Head of caudate nucleus (tissue), 42 donors: ENCODE measurements around the gene IL1RAPL2.
"Not testable (repeated sequence)": the region's sequence is repeated elsewhere in the genome, so short reads cannot be mapped to it uniquely, and the experiment has no call there.

ENCODE experiments used
- DNase-seq, 42 donors: peaks; one replicate each; pipeline versions ENCODE4 v3.0.0 to v3.0.0-alpha.2; 2020 to 2021; ENCODE audit warnings: mixed read lengths in 7 of 42
- intact Hi-C: fragments of 100-400 bp; cut with DNase I; formaldehyde crosslinking; loops from one replicate; pipeline ENCODE4 v1.15.0; 2022

IL1RAPL2 gene

DNA sequence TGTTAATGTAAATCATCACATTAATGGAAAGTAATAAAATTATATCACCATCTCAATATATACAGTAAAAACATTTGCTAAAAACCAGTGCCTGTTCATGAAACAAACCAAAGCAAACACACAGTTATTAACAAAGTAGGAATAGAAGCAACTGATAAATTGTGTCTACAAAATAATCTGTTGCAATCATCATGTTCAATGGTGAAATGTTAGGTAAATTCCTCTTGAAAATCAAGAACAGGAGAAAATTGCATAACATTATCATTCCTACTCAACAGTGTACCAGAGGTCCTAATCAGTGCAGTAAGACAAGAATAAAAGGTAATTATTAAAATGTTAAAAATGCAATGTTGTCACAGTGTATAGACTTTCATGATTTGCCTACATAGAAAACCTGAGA, 402.2 kb downstream of the IL1RAPL2 start:
- DNase-seq = no peak
- intact Hi-C loops = no loop called here

DNA sequence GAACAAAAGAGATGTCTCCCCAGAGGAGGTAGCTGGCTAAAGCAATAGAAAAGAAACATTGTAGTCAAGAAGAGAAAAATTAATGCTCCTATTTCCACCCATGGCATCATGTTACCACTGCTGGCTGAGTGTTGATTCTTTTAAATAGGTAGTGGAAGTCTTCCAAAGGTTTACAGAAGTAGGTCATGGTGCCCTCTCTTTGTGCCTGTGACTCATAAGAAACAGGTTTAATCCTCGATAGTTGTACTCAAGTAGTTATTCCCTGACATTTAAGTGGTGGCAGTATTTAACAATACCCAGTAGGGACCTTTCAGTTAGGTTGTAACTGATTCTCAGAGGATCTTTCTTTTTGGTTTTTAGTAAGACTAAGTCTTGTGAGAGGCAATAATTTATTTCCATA, 406.7 kb downstream of the IL1RAPL2 start:
- intact Hi-C loops = no loop called here
- DNase-seq = no peak

DNA sequence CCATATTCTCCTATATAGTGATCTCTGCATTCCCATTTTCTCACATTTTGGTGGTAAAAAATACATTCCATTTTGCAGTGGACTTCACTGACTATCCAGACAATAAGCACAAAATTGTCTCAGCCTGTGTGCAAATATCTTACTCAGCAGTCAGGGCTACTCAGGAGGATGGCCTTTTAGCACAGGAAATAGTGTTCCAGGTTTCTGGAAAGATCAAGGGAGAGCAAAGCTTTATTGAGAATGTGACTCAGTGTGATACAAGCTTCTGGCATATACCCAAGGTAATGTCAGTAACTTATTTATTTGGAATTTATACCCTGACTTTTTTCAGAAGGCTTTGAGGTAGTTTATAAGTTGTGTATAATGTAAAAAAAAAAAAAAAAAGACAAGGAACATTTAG, 421.1 kb downstream of the IL1RAPL2 start:
- no peak for DNase-seq
- intact Hi-C loops = no loop called here

DNA sequence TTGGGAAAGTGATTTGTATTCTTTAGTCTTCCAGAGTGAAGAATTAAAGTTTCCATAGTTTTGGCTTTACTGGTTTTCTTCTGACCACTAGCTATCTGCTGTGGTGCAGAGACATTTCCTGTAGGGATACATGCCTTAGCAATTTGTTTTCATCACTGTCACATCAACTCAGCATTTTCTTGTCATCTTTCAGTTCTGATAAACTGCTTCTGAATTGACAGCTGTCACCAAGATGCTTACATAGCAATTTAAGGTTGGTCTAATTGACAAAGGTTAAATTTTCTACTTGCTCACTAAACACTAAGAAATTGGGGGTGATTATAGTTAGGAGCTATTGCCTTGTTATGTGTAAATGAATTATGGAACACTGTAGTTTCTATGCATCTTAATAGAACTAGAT, 422.0 kb downstream of the IL1RAPL2 start:
- DNase-seq = no peak
- intact Hi-C loops = no loop called here

DNA sequence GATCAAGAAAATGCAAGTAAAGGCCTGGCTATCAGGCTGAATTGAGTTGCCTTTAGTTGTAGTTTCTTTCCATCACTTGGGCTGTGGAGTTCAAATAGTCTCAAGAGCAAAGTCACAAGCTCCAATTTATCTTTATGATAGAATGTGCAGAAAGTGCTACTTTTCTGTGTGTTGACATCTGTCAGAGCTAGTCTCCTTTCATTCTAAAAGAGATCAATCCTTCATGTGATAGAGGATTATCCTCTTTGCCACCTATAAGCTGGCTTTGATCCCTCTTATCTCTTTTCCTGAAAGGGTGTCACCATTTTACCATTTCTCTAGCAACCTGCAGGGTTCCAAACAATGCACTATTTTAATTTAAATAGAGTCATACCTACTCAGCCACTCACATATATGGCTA, 429.5 kb downstream of the IL1RAPL2 start:
- intact Hi-C loops = no loop called here
- no peak for DNase-seq

DNA sequence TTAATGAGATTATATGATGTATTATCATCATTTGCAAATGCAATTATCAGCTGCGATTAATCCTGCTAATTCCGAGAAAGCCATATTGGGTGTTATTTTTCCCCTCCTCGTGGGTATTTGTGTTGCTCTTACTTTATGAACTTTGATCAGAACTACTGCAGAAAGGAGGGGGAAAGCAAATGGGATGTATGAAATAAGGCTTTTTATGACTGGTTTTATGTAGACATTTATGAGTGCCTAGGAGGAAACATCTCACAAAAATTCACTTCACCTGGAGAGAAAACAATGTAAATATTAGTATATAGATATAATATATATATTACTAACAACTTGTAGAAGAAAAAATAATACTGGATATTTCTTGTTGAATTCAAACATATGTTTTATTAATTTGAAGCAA, 440.1 kb downstream of the IL1RAPL2 start:
- DNase-seq = no peak
- intact Hi-C loops = no loop called here

DNA sequence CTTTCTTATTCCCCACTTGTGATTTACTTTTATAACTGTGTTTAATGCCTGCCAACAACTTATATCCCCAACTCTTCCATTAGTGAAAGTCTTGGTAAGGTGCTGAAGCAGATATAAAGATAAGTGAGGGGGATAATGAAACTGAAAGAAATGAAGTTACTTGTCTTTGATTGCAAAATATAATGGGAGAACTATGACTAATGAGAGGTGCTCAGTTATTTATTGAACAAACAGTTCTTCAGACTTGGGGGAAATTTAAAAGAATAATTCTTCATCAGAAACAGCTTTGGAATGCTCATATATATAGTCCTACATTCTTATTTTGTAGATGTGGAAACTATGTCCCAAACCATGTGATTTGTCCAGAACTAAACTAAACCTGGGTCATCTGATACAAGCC, 441.0 kb downstream of the IL1RAPL2 start:
- intact Hi-C loops = no loop called here

DNA sequence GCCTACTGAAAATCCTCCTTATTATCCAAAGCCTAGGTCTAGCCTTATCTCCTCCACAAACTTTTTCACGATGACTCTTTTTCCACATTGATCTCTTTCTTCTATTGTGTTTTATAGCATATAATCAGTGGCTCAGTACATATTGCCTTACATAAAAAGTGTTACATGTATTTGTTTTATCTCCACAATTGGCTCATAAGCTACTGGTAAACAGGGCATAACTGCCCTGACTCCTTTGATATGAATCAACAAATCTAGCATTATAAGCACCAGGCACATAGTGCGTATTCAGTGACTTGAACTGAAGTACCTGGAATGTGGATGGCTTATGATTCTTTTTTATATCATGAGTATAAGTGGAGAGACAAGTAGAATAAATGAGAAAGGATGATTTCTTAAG, 447.7 kb downstream of the IL1RAPL2 start:
- DNase-seq = no peak
- intact Hi-C loops = no loop called here

More for the DNA sequence above, 441.0 kb downstream of the IL1RAPL2 start:
- DNase-seq = no peak

DNA sequence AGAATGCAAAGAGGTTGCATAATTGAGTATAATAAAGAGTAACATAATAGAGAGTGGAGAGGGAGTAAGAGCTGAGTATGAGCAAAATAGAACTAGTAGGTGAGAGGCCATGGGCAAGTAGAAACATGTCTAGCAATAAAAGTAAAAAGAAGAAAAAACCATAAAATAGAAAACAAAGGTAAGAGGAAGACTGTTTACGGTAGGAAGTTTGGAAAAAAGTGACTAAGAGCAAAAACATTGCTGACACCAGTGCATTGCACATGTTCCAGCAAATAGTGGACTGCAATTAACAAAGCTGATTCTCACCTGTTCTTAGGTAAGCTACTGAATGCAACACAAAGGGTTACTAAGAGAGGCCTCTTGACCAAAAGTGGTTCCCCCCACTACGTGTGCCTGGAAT, 451.6 kb downstream of the IL1RAPL2 start:
- no peak for DNase-seq
- intact Hi-C loops = no loop called here

DNA sequence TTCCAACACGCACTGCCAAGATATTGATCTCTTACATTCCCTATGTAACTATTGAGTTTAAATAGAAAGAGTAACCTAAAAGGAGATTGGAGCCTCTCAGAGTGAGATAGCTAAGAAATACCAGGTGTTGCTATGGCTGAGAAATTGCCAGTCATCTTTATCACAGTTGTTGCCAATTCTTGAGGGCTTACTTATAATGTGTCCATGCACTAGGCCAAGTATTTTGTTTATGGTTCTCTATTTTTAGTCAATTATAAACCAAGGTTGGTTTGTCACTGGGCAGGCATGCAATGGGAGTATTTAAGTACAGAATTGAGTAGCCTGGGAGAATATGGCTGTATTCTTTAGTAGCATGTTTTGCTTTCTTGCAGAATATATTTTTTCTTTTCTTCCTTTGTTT, 452.9 kb downstream of the IL1RAPL2 start:
- DNase-seq = no peak
- intact Hi-C loops = no loop called here

DNA sequence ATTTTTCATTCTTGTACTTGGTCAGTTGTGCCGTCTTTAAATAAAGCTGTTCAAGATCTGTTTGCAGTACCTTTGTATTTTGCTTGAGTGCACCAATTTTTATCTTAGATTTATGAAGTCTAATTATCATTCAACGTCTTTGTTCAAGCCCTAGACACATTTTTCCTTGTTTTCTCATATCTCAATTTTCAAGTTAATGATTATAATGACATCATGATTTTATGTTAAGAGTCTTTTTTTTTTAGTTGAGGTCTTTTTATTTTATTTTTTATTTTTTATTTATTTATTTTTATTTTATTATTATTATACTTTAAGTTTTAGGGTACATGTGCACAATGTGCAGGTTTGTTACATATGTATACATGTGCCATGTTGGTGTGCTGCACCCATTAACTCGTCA, 463.0 kb downstream of the IL1RAPL2 start:
- DNase-seq, intact Hi-C loops: not testable (repeated sequence)

DNA sequence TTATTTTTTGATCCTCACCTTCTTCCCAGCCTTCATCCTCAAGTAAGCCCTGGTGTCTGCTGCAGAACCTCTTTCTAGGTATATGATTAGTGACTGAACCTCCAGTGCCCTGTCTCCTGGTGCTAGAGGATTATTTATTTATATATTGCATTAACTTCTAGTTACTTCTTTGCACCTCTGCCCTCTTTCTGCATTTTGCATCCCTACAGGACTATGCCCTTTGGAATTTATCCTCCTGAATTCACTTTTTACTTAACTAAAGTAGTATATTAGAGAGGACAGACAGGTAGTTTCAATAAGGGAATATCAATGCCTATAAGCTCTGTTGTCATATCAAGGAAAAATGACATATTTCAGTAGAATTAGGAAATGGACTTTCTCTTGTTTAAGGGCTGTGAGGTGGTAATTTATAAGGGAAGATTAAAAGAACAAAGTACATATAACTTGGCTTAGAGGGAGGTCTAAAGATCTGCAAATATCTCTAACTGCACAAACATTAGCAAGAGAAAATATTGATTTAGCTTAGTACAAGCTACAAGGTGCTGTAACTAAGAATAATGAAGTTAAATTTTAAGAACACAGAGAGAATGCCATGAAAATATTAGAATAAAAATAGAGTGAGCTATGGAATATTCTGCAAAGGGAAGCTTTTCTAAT, 472.8 kb downstream of the IL1RAPL2 start:
- intact Hi-C loops = no loop called here
- DNase-seq = no peak

DNA sequence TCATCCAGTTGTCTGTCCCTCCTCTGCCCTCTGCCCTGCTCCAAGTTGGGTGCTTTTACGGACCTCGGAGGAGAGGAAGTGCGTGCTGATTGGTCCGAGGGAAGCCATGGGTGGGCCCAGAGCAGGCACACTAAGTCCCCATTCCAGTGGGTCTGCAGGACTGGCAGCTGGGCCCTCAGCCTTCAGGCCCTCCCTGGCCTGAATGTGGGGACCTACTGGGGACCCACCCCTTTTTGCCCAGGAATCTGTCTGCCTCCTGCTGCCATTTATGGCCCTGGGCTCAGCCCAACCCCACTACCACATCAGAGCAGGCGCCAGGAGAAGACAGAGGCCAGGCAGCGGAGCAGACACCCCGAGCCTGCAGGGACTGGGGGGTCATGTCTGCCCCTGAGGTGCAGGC, 484.9 kb downstream of the IL1RAPL2 start:
- intact Hi-C loops = no loop called here
- no peak for DNase-seq

DNA sequence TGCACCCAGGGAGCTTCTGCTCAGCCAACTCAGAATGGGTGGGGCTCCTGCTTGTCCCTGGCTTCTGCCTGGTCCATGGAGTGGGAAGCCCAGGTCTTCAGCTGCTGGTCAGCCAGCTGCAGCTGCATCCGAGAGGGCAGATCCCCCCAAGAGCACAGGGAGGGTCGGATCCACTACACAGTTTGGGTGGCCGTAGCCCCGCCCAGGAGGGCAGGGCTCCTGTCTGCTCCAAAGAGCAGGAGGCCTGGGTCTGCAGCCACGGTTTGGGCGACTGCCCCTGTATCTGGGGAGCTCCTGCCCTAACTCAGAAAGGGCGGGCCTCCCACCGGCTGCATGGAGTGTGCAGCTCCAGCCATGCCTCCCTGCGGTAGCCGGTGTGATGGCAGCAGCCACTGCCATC, 485.4 kb downstream of the IL1RAPL2 start:
- DNase-seq = no peak
- intact Hi-C loops = no loop called here

DNA sequence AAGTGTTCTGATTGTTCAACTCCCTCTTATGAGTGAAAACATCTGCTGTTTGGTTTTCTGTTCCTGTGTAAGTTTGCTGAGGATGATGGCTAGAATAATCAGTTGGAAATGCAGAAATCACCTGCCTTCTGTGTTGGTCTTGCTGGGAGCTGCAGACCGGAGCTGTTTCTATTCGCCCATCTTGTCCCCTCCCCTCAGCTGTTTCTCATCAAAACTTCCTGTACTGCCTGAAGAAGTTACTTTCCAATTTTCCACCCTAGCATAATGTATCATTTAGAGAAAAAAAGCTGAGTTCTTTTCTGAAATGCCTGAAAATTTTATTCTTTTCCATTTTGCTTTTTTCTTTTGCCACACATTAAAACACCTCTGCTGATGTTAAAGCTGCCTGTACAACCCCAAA, 486.9 kb downstream of the IL1RAPL2 start:
- DNase-seq = no peak
- intact Hi-C loops = no loop called here

DNA sequence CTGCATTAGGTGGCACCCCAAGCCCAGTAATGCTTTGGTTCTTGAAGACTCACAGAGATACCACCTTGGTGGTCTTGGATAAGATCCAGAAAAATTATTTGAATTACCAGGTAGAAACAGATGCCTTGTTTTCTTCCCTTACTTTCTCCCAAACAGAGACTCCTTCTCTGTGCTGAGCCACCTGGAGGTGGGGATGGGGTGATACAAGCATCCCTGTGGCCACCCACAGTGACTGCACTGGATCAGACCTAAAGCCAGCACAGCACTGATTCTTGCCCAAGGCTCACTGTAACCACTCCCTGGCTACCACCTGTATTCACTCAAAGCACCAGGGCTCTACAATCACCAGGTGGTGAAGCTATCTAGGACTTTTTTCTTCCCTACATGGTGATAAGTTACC, 497.7 kb downstream of the IL1RAPL2 start:
- intact Hi-C loops = no loop called here
- DNase-seq = no peak

DNA sequence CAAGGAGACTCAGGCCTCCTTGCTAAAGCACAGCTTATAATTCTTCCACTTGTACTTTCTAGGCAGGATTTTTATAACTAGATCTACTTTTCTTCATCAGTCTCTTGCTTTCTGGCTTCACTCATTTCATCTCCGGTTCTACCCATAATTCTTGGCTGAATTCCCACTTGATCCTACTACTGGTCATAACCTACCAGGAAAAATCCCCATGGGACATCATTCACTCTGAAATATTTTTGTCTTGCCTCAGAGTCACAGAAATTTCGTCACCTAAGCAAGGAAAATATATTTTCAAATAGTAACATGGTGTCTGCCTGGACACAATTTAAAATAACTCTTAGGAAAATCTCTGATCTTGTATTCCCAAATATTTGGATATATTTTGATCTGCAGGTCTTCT, 532.2 kb downstream of the IL1RAPL2 start:
- no peak for DNase-seq
- intact Hi-C loops = no loop called here

DNA sequence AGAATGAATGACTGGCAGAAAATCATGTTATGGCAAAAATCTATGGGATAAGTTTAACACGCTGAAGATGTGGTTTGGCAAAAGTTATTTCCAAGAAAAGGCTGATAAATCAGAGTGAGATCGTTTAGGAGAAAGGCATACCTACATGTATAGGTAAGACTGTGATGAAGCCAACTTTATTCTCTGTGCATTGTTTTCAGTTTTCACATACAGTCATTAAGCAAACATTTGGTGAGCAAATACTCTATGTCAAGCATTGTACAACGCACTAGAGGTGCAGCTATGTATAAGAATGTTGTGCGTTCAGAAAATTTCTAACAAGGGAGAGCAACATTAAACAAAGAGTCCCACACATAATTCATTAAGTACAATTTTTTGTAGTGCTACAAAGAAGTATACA, 532.8 kb downstream of the IL1RAPL2 start:
- intact Hi-C loops = no loop called here
- DNase-seq = no peak

DNA sequence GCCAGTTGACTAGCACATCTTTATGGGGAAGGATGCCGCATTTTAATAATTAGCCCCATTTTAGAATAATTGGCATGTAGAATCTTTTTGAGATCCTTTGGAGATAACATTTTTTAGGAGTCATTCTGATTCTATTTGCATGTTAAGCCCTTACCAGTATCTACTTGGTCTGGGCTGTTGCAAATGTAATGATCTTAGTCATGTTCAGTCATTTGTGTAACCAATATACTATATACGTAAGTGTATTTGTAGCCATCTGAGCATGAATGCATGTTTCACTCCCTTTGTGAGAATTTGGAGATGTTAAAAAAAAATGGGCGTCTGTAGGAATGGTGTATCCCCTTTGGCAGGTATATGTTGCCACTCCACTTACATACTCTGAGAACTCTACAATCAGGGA, 535.4 kb downstream of the IL1RAPL2 start:
- intact Hi-C loops = no loop called here
- no peak for DNase-seq

DNA sequence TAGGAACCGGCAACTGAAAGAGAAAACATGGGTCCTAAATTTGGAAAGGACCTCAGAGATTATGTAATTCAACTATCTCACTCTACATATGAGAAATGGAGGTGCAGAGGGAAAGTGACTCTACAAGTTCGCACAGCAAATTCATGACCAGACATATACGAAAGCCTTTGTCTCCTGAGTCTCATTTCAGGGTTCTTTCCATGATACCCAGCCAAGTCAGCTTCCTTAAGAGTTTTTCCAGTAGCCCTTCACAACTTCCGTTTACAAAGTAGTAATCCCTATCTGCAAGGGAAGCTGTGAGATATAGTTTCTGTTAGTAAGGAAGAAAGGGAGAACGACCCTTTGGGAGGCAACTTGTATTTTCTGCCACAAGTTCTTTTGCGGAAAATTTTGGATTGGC, 543.9 kb downstream of the IL1RAPL2 start:
- no peak for DNase-seq
- intact Hi-C loops = no loop called here

DNA sequence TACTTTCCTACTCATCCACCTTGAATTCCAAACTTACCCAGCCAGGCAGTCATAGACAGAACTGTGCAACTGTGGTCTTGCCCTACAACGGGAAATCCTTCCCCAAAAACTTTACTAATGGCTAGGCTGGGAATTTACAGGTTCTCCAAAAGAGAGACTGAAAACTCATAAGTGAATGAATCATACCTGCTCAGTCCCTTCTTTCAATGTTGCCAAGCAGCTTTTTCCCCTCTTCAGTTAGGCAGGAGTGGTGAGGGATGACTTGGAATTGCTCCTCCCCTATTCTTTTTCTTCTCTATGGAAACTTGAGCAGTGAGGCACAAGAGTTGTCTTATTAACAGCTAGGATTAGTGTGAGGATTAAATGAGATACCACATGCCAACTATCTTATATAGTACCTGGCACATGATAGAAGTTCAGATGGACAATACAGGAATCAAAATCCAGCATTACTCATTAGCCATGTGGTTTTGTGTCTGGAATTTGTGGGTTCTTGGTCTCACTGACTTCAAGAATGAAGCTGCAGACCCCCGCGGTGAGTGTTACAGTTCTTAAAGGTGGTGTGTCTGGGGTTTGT, 548.6 kb downstream of the IL1RAPL2 start:
- intact Hi-C loops = no loop called here
- no peak for DNase-seq
